ENCODE data around the gene TTBK2.

TTBK2 gene

GRCh38 chr15:42729409-42729808 is 191.2 kb downstream of the TTBK2 start:
- Histone ChIP-seq H3K27me3 (ENCODE audit: control insufficient read depth, insufficient read depth, low read length) (no peaks in the 10 kb centered on the region), H3K9ac (no peak overlapping the region), H3K27ac (no peak overlapping the region), H2AFZ (no peak overlapping the region), H3K4me1 (no peaks in the 10 kb centered on the region), H3K79me2 (no peaks in the 10 kb centered on the region), H3K9me3 (ENCODE audit: control insufficient read depth, low read length) (no peaks in the 10 kb centered on the region), H3K4me3 (ENCODE audit: low read depth, low read length) (no peak overlapping the region), H3K4me2 (ENCODE audit: low read length) (no peak overlapping the region), H3K36me3 (ENCODE audit: control insufficient read depth, insufficient read depth, low read length) (no peaks in the 10 kb centered on the region)
- TF ChIP-seq, protein P1, sequence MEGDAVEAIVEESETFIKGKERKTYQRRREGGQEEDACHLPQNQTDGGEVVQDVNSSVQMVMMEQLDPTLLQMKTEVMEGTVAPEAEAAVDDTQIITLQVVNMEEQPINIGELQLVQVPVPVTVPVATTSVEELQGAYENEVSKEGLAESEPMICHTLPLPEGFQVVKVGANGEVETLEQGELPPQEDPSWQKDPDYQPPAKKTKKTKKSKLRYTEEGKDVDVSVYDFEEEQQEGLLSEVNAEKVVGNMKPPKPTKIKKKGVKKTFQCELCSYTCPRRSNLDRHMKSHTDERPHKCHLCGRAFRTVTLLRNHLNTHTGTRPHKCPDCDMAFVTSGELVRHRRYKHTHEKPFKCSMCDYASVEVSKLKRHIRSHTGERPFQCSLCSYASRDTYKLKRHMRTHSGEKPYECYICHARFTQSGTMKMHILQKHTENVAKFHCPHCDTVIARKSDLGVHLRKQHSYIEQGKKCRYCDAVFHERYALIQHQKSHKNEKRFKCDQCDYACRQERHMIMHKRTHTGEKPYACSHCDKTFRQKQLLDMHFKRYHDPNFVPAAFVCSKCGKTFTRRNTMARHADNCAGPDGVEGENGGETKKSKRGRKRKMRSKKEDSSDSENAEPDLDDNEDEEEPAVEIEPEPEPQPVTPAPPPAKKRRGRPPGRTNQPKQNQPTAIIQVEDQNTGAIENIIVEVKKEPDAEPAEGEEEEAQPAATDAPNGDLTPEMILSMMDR (IDR thresholded peaks at IDR 0.05): no peak

GRCh38 chr15:42728972-42729371 is 191.6 kb downstream of the TTBK2 start:
- Histone ChIP-seq H3K9ac (no peak overlapping the region), H3K27ac (no peak overlapping the region), H3K36me3 (ENCODE audit: control insufficient read depth, insufficient read depth, low read length) (no peaks in the 10 kb centered on the region)

DNA sequence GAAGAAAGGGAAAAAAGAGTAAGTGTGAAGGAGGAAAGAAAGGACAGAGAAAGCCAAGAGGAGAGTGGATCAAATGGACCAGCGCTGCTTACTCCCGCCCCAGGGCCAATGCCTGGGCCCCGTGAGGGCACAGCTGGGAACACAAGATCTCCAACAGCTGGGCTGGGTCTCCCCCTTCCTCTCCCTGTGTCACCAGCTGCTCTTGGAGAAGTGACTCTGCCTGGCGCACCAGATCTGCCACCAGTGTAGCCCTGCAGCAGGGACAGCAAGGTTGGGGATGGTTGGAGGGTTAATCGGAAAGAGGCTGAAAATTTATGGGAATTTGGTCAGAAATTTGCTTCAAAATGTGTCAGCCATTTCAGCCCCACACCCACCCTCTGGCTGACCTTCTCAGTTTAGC is 192.0 kb downstream of the TTBK2 start:
- Histone ChIP-seq H3K79me2 (no peaks in the 10 kb centered on the region), H3K9ac (no peak overlapping the region), H3K27me3 (ENCODE audit: control insufficient read depth, insufficient read depth, low read length) (no peaks in the 10 kb centered on the region), H3K36me3 (ENCODE audit: control insufficient read depth, insufficient read depth, low read length) (no peaks in the 10 kb centered on the region), H3K9me3 (ENCODE audit: control insufficient read depth, low read length) (no peaks in the 10 kb centered on the region), H3K4me2 (ENCODE audit: low read length) (no peak overlapping the region), H3K27ac (no peak overlapping the region), H2AFZ (no peak overlapping the region), H3K4me1 (no peaks in the 10 kb centered on the region), H3K4me3 (ENCODE audit: low read depth, low read length) (no peak overlapping the region)
- TF ChIP-seq, protein P1 (IDR thresholded peaks at IDR 0.05): no peak

More at GRCh38 chr15:42728972-42729371, 191.6 kb downstream of the TTBK2 start:
- Histone ChIP-seq H3K4me2 (ENCODE audit: low read length) (no peak overlapping the region), H3K27me3 (ENCODE audit: control insufficient read depth, insufficient read depth, low read length) (no peaks in the 10 kb centered on the region), H3K79me2 (no peaks in the 10 kb centered on the region), H3K4me1 (no peaks in the 10 kb centered on the region), H3K4me3 (ENCODE audit: low read depth, low read length) (no peak overlapping the region), H3K9me3 (ENCODE audit: control insufficient read depth, low read length) (no peaks in the 10 kb centered on the region), H2AFZ (no peak overlapping the region)
- TF ChIP-seq, protein P1 (IDR thresholded peaks at IDR 0.05): no peak

DNA sequence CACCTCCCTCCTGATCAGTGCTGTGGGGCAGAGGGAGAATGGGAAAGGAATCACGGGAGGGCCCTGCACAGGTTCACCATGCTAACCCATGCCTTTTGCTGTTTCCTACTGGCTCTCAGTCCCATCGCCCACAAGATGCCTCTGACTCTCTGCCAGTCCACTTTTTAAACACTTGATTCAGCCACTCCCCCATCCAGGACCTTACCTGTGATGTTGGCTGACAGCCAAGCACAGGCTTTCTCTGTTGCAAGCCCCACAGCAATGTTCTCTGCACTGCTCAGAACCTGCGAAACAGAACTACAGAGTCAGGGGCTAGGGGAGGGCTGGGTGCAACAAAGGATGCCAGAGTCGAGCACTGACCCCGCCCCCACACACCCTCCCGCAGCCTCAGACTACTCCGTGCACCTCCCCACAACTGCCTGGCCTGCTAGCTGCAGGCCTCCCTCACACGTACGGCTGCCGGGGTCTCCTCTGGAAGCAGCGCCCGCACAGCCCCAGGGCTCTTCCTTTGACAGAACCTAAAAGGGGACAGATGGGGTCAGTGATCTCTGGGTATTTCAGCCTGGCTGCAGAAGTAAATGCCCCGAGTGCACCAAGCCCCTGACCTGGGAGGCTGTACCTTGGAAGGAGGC is 192.7 kb downstream of the TTBK2 start:
- Histone ChIP-seq H3K27ac (no peak overlapping the region), H3K4me3 (ENCODE audit: low read depth, low read length) (no peak overlapping the region), H3K4me2 (ENCODE audit: low read length) (no peak overlapping the region), H3K79me2 (no peaks in the 10 kb centered on the region), H3K4me1 (no peaks in the 10 kb centered on the region), H3K9me3 (ENCODE audit: control insufficient read depth, low read length) (no peaks in the 10 kb centered on the region), H2AFZ (no peak overlapping the region), H3K36me3 (ENCODE audit: control insufficient read depth, insufficient read depth, low read length) (no peaks in the 10 kb centered on the region), H3K27me3 (ENCODE audit: control insufficient read depth, insufficient read depth, low read length) (no peaks in the 10 kb centered on the region), H3K9ac (no peak overlapping the region)
- TF ChIP-seq, protein P1 (IDR thresholded peaks at IDR 0.05): no peak

- TF ChIP-seq, protein P1 (IDR thresholded peaks at IDR 0.05): no peak
- Histone ChIP-seq H3K4me2 (ENCODE audit: low read length) (no peak overlapping the region), H3K27me3 (ENCODE audit: control insufficient read depth, insufficient read depth, low read length) (no peaks in the 10 kb centered on the region), H3K79me2 (no peaks in the 10 kb centered on the region), H3K27ac (no peak overlapping the region), H3K4me1 (no peaks in the 10 kb centered on the region), H3K4me3 (ENCODE audit: low read depth, low read length) (no peak overlapping the region), H3K36me3 (ENCODE audit: control insufficient read depth, insufficient read depth, low read length) (no peaks in the 10 kb centered on the region), H3K9ac (no peak overlapping the region), H2AFZ (no peak overlapping the region), H3K9me3 (ENCODE audit: control insufficient read depth, low read length) (no peaks in the 10 kb centered on the region)
Observed at GRCh38 chr15:42726114-42726513, 194.5 kb downstream of the TTBK2 start.
